HG03039 (cell line): Measurements from ENCODE around the gene SCGB1A1.

Experiments
- ATAC-seq: cut with Tn5 transposase; IDR thresholded peaks from one replicate; pipeline ENCODE4 v1.9.1; 2021; ENCODE audit warnings: mild to moderate bottlenecking, moderate library complexity; ENCODE audit not compliant: unreplicated experiment

SCGB1A1 gene

DNA sequence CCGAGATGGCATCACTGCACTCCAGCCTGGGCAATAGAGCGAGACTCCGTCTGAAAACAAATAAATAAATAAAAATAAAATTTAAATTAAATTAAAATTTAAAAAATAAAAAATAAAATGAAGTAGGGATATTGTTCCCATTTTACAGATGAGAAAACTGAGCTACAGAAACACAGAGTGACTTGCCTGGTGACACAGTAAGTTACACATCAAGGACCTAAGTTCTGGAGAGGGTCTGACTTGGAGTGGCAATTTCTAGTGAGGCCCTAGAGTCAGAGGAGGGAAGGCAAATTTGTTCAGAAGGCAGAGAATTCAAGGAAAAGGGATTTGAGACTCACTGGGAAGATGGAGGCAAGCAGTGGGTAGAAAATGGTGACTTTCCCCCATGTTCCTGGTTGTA is 2.0 kb downstream of the SCGB1A1 start:
- no peak for ATAC-seq

- ATAC-seq = no peak
Measured at GRCh38 chr11:62421996-62422395, 3.2 kb downstream of the SCGB1A1 start.

DNA sequence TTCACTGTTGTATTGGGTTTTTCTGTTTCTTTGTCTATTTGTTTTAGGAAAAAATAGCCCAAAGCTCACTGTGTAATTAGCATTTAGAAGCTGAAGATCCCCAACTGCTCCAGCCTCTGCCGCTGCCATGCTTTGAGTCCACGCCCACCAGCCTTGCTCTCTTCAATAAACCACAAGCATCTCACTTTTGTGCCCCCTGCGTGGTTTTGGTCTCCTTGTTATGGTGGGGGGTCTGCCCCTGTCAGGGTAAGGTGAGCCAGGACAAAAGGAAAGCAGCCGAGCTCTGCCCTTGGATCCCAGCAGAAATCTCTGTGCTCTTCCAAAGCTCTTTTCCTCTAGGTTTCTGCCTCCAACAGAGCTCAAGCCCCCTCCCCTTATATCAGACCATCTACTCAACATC is 4.2 kb downstream of the SCGB1A1 start:
- ATAC-seq = no peak

GRCh38 chr11:62427630-62428233 is 8.9 kb downstream of the SCGB1A1 start:
- no peak for ATAC-seq

GRCh38 chr11:62428871-62429560 is 10.2 kb downstream of the SCGB1A1 start:
- ATAC-seq = no peak

- ATAC-seq = no peak
Measured at GRCh38 chr11:62430425-62430824, 11.6 kb downstream of the SCGB1A1 start.

DNA sequence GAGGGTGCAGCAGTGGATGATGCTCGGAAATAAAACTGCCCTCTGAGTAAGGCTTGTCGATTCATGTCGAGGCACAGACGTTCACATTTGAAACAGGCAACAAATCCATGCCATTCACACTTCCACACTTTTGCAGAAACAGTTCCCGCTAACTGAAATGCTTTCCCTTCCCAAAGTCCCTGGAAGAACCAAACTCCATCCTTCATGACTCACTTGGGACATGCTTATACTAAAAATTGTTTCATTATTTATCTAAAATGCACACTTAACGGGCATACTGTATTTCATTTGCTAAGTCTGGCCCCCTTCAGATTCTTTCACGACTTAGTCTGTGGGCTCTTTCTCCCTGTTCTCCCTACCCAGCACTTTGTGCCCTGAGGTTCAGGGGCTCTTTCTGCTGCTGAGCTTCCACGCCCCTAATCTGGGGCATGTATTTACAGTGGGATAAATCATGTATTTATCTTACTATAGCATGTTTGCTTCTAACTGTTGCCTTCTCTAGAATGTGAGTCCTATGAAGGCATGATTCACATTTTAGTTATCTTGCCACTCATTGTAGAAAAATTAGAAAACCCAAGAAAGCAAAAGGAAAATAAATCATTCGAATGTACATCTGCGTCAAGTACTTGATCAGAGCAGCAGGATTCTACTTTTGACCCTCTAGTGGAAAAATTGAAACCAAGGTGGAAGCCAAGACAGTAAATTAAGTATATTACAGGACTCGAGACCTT is 12.5 kb downstream of the SCGB1A1 start:
- no peak for ATAC-seq

- no peak for ATAC-seq
Measured at GRCh38 chr11:62432695-62433094, 13.9 kb downstream of the SCGB1A1 start.

GRCh38 chr11:62433141-62433903 is 14.5 kb downstream of the SCGB1A1 start:
- ATAC-seq = no peak

- ATAC-seq = no peak
Measured at GRCh38 chr11:62433904-62434276, 15.1 kb downstream of the SCGB1A1 start.

DNA sequence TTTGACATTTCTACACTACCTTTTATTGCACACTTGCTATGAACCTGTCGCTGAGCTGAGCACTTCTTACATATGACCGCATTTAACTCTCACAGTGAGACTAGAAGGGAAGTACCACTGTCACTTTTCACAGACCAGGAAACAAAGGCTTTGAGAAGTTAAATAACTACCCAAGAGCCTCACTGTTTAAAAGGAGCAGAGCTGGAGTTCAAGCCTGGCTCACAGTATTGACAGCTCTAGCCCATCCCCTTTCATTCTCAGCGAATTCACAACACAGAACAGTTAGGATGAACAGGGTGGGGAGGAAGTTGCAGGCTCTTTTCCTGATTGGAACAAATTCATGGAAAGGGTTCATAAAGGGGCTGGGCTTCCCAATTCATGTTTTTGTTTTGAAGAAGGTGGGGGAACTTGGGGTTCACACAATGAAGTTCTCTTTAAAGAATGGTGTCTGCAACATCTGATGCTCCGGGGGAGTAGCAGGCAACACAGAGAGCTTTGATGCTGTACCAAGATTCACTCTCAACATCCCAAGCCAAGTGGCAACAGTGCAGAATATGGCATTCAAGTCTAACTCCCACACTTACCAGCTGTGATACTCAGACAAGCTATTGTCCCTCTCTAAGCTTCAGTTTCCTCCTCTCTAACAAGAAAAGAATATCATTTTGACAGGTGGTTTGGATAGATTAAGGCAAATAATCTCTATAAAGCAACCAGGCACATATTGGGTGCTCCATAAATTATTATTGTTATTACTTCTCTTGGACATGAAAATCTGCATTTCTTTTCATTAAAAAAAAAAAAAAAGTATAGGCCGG is 17.2 kb downstream of the SCGB1A1 start:
- no peak for ATAC-seq

GRCh38 chr11:62437616-62438015 is 18.8 kb downstream of the SCGB1A1 start:
- ATAC-seq = no peak

DNA sequence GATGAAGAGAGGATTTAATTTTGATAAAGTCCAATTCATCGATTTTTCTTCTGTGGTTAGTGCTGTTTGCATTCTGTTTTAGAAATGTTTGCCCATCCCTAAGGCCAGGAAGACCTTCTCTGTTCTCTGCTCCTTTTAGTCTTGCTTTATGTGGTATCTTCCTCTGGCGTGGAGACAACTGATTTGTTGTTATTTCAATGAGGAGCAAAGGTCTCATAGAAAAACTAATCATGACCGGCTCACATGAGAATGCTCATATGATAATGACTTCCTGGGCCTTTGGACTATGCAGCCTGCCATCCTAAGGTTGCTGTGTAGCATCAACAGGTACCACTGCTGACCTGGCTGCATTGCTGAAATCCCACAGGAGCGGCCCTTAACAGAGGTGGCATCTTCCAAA is 19.8 kb downstream of the SCGB1A1 start:
- ATAC-seq = no peak

DNA sequence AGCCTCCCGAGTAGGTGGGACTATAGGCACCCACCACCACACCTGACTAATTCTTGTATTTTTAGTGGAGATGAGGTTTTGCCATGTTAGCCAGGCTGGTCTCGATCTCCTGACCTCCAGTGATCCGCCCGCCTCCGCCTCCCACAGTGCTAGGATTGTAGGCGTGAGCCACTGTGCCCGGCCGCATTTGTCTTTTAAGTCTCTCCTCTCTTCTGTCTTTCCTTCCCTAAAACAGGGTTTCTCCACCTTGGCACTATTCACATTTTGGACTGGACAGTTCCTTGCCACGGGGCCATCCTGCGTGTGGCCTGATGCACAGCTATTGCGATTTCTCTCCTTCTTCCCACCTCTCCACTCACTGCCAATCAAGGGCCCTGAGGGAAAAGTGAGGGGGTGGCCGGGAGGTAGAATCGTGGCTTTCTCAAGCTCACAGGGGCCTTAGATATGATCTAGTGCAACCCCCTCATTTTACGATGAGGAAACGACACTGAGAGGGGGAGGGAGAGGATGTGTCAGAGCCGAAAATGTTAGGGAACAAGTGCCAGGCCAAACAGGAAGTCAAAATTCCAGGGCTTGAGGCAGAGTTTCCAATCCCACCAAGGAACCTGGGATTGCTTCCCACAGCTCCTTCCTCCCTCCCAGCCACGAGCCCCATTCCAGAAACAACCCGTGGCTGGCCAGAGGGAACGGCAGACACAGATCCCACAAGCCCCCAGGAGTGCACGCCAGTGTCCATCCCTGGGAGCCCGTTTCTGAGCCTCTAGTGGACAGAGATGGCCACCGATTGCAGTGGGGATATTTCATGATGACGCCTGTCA is 21.2 kb downstream of the SCGB1A1 start:
- no peak for ATAC-seq

GRCh38 chr11:62443390-62444235 is 24.8 kb downstream of the SCGB1A1 start:
- ATAC-seq = no peak

DNA sequence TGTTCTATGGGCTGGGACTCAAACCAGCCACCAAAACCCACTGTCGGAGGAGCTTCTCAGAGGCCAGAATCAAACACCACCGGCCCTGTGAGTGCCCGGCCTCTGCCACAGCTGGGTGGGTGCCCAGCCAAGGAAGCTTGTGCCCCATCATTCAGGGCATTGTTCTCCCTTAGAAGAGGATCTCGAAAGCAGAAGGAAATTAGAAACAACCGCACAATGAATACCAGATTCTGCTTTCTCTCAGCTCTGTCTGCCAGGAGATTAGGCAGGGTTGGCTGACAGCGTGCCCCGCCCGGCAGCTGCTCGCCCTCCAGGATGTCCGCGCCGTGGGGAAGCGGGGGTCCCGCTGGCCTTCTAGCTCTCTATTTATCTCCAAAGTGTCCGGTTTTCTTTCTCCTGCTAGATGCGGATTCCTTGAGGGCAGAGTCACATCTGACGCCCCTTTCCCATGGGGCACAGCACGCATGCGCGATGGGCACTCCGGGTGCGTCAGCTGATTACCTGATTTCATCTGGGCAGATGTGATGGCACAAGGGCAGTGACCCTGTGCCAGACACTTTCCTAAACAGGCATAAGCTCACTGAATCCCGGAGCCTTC is 25.5 kb downstream of the SCGB1A1 start:
- ATAC-seq = no peak

- no peak for ATAC-seq
Measured at GRCh38 chr11:62444835-62445234, 26.0 kb downstream of the SCGB1A1 start.

GRCh38 chr11:62445314-62445740 is 26.5 kb downstream of the SCGB1A1 start:
- no peak for ATAC-seq
